Gastroesophageal sphincter (tissue), 4 donors: ENCODE data around the gene NKAIN1. TPM values are rescaled to one million over a fixed set of nuclear protein-coding genes. Genes with fewer than 3 reads are reported as not detected.

Experiments used
- ATAC-seq: fragments of 150-250 bp; one replicate; pipeline ENCODE4 v1.9.1; 2016; ENCODE audit warnings: mild to moderate bottlenecking, moderate library complexity
- H3K27ac ChIP-seq, 4 donors: fragments of 200-600 bp; sonication (generic) in 3 of 4; 1 replicate in 3 of 4; 2 replicates in 1 of 4; pipeline ENCODE4 v1.5.1; 2016 to 2019
- H3K27me3 ChIP-seq: fragments of 200-600 bp; sonication (generic); one replicate; pipeline ENCODE4 v1.5.1; 2019
- H3K36me3 ChIP-seq, 2 donors: fragments of 200-600 bp; sonication (generic); one replicate each; pipeline ENCODE4 v1.5.1; 2019; ENCODE audit warnings: control low read depth in 1 of 2
- H3K4me1 ChIP-seq, 3 donors: fragments of 200-600 bp; sonication (generic); 1 replicate in 2 of 3; 2 replicates in 1 of 3; pipeline ENCODE4 v1.5.1; 2016 to 2019; ENCODE audit warnings: control low read depth in 2 of 3
- H3K4me3 ChIP-seq, 2 donors: fragments of 200-600 bp; sonication (generic); one replicate each; pipeline ENCODE4 v1.5.1; 2019; ENCODE audit warnings: mild to moderate bottlenecking in 1 of 2, moderate library complexity in 1 of 2
- H3K9me3 ChIP-seq, 3 donors: fragments of 200-600 bp; sonication (generic); one replicate each; pipeline ENCODE4 v1.5.1; 2017 to 2019; ENCODE audit warnings: control low read depth in 2 of 3
- EP300 ChIP-seq: sonication (generic); formaldehyde crosslinking; IDR thresholded peaks from one replicate; pipeline ENCODE4 v1.6.1; 2017; ENCODE audit warnings: antibody characterized with exemption, mild to moderate bottlenecking
- POLR2A ChIP-seq, 2 donors: fragments of 450-650 bp; IDR thresholded peaks; one replicate each; pipeline ENCODE4 v1.6.1; 2017; ENCODE audit warnings: antibody characterized with exemption in 2 of 2, mild to moderate bottlenecking in 2 of 2, moderate library complexity in 1 of 2
- POLR2AphosphoS5 ChIP-seq: sonication (generic); formaldehyde crosslinking; IDR thresholded peaks from one replicate; pipeline ENCODE4 v1.6.1; 2017; ENCODE audit warnings: antibody characterized with exemption
- WGBS, 2 donors: methylation state at CpG; one replicate each; pipeline ENCODE4 v1.1.5; 2018; ENCODE audit warnings: low coverage in 1 of 2; 5-methylcytosine and 5-hydroxymethylcytosine counted together
- total RNA-seq, 4 donors: library from RNA; depleted of rRNA; stranded (reverse); fragments of >200 nt; gene quantifications; one replicate each; pipeline ENCODE4 v1.1.0, GENCODE V29; 2016
- TF ChIP-seq, protein P1 (sequence below), 4 experiments: fragments of 200-600 bp in 2 of 4; fragments of 450-650 bp in 2 of 4; sonication (generic) in 1 of 4; IDR thresholded peaks; one replicate each; pipeline ENCODE4 v1.5.1; 2017 to 2019; ENCODE audit warnings: antibody characterized with exemption in 4 of 4, mild to moderate bottlenecking in 2 of 4, moderate library complexity in 2 of 4

Gene NKAIN1
- total RNA-seq, 4 donors from 2014 or later = not detected

DNA sequence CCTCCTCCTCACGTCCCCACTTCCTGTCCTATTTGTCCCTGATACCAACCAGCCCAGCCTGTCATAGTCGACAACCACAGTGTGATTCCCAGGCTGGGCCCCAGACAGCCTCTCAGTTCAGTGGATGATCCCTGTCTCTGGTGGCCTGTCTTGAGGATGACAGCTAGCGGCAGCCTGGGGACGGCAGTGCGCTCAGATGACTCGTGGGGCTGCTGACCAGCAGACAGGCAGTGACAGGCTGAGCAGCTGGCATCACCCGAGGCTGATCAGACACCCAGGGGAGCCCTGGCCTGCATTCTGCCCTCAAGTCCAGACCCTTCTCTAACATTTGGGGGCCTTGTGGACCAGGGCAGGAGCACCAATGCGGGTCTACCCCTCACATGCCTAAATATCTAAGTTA is 21.0 kb downstream of the NKAIN1 start:
- no peak for ATAC-seq
- Histone ChIP-seq H3K4me3 (no peak overlapping the region), H3K36me3 (no peaks in the 10 kb centered on the region), H3K27ac (no peak overlapping the region), H3K27me3 (peaks cover 7% of the 10 kb centered on the region), H3K4me1 (peaks cover 0 to 6% (median 0%) of the 10 kb centered on the region in 3 donors), H3K9me3 (no peaks in the 10 kb centered on the region)
- WGBS, 2 donors = 90% methylated on average over 2 of the region's 8 CpGs; no CpG with 5 or more reads in 1 of the 2 donors
- TF ChIP-seq POLR2AphosphoS5 (no peak), EP300 (no peak)
- TF ChIP-seq, protein P1, sequence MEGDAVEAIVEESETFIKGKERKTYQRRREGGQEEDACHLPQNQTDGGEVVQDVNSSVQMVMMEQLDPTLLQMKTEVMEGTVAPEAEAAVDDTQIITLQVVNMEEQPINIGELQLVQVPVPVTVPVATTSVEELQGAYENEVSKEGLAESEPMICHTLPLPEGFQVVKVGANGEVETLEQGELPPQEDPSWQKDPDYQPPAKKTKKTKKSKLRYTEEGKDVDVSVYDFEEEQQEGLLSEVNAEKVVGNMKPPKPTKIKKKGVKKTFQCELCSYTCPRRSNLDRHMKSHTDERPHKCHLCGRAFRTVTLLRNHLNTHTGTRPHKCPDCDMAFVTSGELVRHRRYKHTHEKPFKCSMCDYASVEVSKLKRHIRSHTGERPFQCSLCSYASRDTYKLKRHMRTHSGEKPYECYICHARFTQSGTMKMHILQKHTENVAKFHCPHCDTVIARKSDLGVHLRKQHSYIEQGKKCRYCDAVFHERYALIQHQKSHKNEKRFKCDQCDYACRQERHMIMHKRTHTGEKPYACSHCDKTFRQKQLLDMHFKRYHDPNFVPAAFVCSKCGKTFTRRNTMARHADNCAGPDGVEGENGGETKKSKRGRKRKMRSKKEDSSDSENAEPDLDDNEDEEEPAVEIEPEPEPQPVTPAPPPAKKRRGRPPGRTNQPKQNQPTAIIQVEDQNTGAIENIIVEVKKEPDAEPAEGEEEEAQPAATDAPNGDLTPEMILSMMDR (IDR thresholded peaks at IDR 0.05) = no peak

DNA sequence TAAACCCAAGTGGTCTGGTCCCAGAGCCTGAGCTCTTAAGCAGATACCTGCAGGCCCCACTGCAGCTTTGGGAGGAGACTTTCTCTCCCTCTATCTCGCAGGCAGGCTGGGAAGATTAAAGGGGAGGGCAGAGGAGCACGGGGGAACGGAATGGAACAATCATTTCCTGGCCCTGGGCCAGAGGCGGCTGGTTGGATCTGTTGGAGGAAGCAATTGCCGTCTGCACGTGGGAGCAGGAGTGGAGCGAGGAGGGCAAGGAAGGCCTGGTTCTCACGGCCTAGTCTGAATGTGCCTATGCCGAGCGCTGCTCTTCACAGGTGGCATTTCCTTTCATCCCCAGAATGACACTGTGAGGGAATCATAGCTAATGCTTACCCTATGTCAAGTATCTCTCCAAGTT is 23.7 kb downstream of the NKAIN1 start:
- Histone ChIP-seq H3K36me3 (no peaks in the 10 kb centered on the region), H3K27me3 (peaks cover 8% of the 10 kb centered on the region), H3K4me1 (peaks cover 0 to 6% (median 0%) of the 10 kb centered on the region in 3 donors), H3K27ac (no peak overlapping the region), H3K4me3 (no peak overlapping the region), H3K9me3 (peaks cover 0 to 5% (median 0%) of the 10 kb centered on the region in 3 donors)
- TF ChIP-seq POLR2A (IDR thresholded peaks at IDR 0.05) = no peak
- TF ChIP-seq, protein P1 (IDR thresholded peaks at IDR 0.05) = no peak
- TF ChIP-seq POLR2AphosphoS5 = no peak
- TF ChIP-seq EP300 = no peak
- no peak for ATAC-seq
- 29 to 70% methylated on average over 2 to 7 of the region's 10 CpGs for WGBS, 2 donors

DNA sequence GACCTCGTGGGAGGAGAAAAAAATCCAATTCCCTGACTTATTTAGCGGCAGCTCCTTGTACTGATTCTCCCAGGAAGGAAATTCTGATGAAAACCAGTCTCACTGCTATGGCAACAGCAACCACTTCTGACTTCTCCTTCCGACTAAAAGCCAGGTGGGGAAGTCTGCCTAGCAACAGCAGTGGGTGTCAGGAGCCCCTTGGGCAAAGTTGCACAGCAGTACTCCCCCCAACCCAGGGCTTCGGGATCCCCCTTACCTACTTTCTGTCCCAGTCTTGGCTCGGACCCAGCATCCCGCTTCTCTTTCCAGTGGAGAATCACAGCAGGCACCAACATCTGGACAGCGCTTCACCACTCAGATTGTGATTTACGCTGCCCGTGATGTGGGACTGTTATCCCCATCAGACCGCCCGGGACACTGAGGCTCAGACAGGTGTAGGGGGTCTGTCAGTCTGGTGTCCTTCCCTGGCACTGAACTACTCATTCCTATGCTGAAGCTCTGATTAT is 24.6 kb downstream of the NKAIN1 start:
- Histone ChIP-seq H3K27me3 (peaks cover 8% of the 10 kb centered on the region), H3K9me3 (peaks cover 0 to 5% (median 0%) of the 10 kb centered on the region in 3 donors), H3K36me3 (no peaks in the 10 kb centered on the region), H3K4me3 (no peak overlapping the region), H3K27ac (no peak overlapping the region), H3K4me1 (peaks cover 0 to 6% (median 0%) of the 10 kb centered on the region in 3 donors)
- no peak for ATAC-seq
- no peak for TF ChIP-seq POLR2A (IDR thresholded peaks at IDR 0.05)
- WGBS, 2 donors = 10 to 54% methylated on average over 3 to 6 of the region's 11 CpGs

DNA sequence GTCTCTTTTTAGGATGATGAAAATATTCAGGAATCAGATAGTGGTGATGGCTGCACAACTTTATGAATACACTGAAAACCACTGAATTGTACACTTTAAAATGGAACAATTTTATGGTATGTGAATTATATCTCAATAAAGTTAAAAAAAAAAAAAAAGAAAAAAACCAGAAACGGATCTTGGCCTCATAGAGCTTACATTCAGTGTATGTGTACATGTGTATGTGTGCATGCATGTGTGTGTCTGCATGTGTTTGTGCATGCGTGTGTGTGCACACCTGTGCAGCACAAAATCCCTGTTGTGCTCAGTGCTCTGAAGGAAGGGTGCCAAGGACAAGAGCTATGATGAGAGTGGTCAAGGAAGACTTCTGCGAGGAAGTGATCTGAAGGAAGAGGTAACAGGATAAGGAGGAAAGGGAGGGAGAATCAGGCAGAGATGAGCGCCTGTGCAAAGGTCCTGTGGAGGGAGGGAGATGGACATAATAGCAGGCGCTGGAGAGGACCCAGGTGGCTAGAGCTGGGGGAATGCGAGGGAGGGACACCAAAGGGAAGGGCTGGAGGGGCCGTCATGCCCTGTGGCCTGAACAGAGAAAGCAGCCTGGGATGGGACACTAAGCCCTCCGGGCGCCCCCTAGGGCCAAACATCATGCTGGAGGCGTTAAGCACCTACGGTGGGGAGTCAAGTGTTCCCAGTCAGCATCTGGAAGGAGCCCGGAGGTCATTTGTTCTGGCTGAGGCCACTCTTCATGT is 25.2 kb downstream of the NKAIN1 start:
- Histone ChIP-seq H3K9me3 (peaks cover 0 to 5% (median 0%) of the 10 kb centered on the region in 3 donors), H3K36me3 (no peaks in the 10 kb centered on the region), H3K4me1 (peaks cover 0 to 6% (median 0%) of the 10 kb centered on the region in 3 donors), H3K27me3 (peaks cover 8% of the 10 kb centered on the region), H3K4me3 (no peak overlapping the region), H3K27ac (no peak overlapping the region)
- TF ChIP-seq POLR2A (IDR thresholded peaks at IDR 0.05) = no peak
- TF ChIP-seq, protein P1 (IDR thresholded peaks at IDR 0.05) = no peak
- TF ChIP-seq EP300 = no peak
- TF ChIP-seq POLR2AphosphoS5 = no peak
- WGBS, 2 donors = 51 to 52% methylated on average over 8 to 12 of the region's 12 CpGs
- ATAC-seq = no peak

DNA sequence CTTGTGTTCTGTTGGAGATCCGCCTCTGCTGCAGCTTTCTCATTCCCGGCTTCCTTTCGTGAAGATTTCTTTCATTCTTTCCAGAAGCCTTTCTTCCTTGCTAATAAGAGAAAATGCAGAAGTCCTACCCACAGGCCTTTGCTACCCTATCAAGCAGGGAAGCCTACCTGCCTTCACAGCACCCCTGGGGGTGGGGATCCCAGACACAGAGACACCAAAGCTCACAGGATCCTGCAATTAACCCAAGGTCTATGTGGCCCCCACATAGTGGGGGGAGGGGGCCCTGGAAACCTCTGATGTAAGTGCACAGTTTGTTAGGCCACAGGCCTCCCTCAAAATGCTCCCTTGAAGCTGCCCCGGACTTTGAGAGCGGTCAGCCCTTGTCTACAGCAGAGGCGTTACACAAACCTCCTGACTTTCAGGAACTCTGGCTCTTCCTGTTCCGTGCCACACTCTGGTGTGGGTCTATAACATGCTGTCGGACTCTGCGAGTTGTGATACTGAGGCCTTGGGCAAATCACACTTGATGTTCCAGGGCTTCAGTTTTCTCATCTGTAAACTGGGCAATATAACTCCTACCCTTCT is 31.2 kb downstream of the NKAIN1 start:
- WGBS, 2 donors = 47 to 63% methylated on average over 3 of the region's 9 CpGs
- no peak for ATAC-seq
- peaks cover 4% of the 10 kb centered on the region for H3K27me3 ChIP-seq
- no peak overlapping the region for H3K4me3 ChIP-seq
- H3K9me3 ChIP-seq = peaks cover 0 to 5% (median 0%) of the 10 kb centered on the region in 3 donors
- H3K4me1 ChIP-seq = no peaks in the 10 kb centered on the region
- no peak for TF ChIP-seq EP300
- TF ChIP-seq, protein P1 (IDR thresholded peaks at IDR 0.05) = no peak
- no peak for TF ChIP-seq POLR2A (IDR thresholded peaks at IDR 0.05)
- no peak for TF ChIP-seq POLR2AphosphoS5
- H3K27ac ChIP-seq = no peak overlapping the region
- H3K36me3 ChIP-seq = no peaks in the 10 kb centered on the region
